GM13976 (cell line): ENCODE data around the gene PLCL2.

Experiments
- DNase-seq: peaks from one replicate; pipeline ENCODE4 v3.0.0; 2012; ENCODE audit warnings: low spot score
- CTCF ChIP-seq: IDR thresholded peaks from 2 replicates; pipeline ENCODE4 v1.5.1; 2012; ENCODE audit warnings: borderline replicate concordance, mild to moderate bottlenecking; ENCODE audit not compliant: insufficient read depth; ENCODE audit errors: extremely low read depth, missing control alignments, control extremely low read depth
- in situ Hi-C: fragments of 300-500 bp; cut with MboI; formaldehyde crosslinking; loops from one replicate; pipeline ENCODE4 v1.12.0; 2022; ENCODE audit warnings: low sequenced_read_pairs, mixed read lengths, inconsistent platforms; ENCODE audit not compliant: unreplicated experiment

PLCL2 gene

GRCh38 chr3:17137321-17137826 is 252.6 kb downstream of the PLCL2 start:
- DNase-seq = no peak
- no peak for TF ChIP-seq CTCF
- in situ Hi-C loops = no loop called here

GRCh38 chr3:17138246-17139039 is 253.7 kb downstream of the PLCL2 start:
- in situ Hi-C loops = no loop called here
- no peak for DNase-seq
- no peak for TF ChIP-seq CTCF
